HG03025 (cell line): ENCODE data around the gene SPEM3.
"Not testable (repeated sequence)": the region's sequence is repeated elsewhere in the genome, so short reads cannot be mapped to it uniquely, and the experiment has no call there.

ENCODE experiments used
- ATAC-seq: cut with Tn5 transposase; IDR thresholded peaks from one replicate; pipeline ENCODE4 v1.9.1; 2021; ENCODE audit warnings: mild to moderate bottlenecking, moderate library complexity; ENCODE audit not compliant: unreplicated experiment, low FRiP score

Gene SPEM3

DNA sequence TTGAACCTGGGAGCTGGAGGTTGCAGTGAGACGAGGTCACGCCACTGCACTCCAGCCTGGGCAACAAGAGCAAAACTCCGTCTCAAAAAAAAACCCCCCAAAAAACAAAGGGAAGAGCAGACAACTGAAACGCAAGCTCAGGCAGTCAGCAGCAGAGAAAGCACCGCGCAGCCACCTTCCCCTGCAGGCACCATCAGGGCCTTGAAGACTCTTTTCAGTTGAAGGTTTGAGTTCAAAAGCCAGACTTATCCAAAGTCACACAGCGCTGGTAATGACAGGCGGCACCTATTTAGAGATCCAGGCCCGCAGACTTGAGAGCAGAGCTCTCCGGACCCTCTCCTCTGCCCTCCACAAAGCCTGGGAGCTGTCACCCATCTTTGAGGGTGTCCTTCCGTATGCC is 39.6 kb downstream of the SPEM3 start:
- ATAC-seq: no peak

DNA sequence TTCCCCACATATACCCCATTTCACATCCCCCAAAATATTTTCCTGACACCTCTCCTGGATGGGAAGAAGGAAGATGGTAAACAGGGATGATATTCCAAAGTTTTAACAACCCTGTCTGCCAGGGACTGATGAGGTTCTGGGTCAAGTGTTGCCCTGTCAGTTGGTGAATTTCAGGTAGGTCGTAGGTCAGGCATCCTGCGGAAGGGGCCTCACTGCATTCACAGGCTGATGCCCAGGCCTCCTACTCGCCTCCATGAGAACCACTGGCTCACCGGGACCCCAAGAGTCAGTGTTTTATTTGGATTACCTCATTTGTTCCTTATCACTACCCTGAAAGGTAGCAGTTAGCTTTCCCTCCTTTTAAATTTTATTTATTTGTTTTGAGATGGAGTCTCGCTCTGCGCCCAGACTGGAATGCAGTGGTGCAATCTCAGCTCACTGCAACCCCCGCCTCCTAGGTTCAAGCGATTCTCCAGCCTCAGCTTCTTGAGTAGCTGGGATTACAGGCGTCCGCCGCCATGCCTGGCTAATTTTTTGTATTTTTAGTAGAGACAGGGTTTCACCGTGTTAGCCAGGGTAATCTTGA is 40.2 kb downstream of the SPEM3 start:
- ATAC-seq: no peak

DNA sequence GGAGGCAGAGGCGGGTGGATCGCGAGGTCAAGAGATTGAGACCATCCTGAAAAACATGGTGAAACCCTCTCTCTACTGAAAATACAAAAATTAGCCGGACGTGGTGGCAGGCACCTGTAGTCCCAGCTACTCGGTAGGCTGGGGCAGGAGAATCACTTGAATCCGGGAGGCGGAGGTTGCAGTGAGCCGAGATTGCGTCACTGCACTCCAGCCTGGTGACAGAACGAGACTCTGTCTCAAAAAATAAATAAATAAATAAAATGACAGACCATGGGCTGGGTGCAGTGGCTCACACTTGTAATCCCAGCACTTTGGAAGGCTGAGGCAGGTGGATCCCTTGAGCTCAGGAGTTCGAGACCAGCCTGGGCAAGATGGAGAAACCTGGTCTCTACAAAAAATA is 41.2 kb downstream of the SPEM3 start:
- ATAC-seq: not testable (repeated sequence)

DNA sequence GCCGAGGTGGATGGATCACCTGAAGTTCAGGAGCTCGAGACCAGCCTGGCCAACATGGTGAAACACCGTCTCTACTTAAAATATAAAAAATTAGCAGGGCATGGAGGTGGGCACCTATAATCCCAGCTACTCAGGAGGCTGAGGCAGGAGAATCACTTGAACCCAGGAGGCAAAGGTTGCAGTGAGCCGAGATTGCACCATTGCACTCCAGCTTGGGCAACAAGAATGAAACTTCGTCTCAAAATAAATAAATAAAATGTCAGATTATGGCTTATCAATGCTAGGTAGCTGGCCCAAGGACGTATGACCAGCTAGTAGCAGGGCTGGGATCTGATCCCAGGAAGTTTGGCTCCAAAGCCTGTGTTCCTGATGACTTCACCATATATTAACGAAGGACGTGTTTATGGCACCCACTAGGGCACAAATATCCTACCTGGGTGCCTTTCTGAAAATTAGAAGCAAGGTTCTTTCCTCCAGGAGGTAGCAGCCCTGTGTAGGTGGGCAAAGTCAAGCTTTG is 41.9 kb downstream of the SPEM3 start:
- ATAC-seq: not testable (repeated sequence)

DNA sequence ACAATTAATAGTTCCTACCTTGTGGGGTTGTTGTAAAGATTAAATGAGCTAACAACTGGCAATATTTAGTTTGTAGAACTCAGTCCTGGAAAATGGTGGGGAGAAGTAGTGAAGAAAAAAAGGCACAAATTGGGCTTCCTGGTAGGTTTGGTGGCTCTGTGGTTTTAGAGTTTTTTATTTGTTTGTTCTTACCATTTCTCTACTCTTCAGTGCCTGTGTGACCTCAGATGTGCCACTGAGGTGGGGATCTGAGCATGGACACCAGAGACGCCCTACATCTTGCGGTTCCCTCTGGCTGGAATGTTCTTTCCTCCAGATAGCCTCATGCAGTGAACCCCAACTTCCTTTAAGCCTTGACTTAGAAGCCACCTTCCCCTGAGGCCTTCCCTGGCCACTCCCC is 43.1 kb downstream of the SPEM3 start:
- ATAC-seq: no peak

DNA sequence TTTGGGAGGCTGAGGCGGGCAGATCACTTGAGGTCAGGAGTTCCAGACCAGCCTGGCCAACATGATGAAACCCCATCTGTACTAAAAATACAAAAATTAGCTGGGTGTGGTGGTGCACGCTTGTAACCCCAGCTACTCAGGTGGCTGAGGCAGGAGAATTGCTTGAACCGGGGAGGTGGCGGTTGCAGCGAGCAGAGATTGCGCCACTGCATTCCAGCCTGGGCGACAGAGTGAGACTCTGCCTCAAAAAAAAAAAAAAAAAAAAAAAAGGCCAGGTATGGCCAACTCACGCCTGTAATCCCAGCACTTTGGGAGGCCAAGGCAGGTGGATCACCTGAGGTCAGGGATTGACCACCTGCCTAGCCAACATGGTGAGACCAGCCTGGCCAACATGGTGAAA is 46.1 kb downstream of the SPEM3 start:
- ATAC-seq: not testable (repeated sequence)

DNA sequence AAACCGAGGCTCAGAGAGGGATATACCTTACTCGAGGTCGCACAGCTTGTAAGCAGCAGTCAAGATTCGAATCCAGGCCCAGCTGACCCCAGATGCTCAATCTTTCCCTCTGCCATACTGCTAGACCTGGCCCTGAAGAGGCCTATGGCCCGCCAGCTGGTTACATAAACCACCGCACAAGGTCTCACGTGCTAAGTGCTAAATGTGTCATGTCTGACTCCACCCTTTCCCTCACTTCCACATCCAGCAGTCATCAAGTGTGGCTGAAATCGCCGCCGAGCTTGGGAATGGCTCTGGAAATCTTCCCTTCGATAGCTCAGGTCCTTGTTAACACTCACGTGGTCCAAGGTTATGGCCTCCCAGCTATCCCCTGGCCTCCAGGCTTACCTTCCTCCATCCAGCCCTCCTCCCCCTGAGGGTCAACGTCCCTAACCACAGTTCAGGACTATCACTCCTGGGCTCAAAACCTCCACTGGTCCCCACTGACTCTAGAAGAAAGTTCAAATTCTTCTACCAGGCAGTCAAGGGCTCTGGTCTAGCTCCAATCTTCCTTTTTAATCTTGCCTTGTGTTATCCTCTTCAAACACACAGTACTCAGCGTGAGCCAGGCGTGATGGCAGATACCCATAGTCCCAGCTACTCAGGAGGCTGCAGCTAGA is 47.2 kb downstream of the SPEM3 start:
- no peak for ATAC-seq

DNA sequence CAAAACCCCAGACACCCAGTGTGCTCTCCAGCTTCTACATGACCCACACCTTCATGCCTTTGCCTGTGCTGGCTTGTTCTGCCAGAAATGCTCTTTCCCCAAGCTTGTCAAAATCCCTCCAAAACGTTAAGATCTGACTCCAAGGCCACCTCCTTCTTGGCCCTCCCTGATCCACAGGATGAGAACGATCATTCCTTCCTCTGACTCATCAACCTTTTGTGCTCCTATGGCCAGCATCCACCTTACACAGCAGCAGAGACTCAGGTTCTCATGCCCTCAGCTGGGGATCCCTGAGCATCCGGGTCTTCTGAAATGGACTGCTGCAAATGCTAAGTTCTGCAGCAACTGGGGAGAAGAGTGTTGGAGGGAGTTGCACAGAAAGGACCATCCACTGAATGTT is 47.8 kb downstream of the SPEM3 start:
- no peak for ATAC-seq

DNA sequence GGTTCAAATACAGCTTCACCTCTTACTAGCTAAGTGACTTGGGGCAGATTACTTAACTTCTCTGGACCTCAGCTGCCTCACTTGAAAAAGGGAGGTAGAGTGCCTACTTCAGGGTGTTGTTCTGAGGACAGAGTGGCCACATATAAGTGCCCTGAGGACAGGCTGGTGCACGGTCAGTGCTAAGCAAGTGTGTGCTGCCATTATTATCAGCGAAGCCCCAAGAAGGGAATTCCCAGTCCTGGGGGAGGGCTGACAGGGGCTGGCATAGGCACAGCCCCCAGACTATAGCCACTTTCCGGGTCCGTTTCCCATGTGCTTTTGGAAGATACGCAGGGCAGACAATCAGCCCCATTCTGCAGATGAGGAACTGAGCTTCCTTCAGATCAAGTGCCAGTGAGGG is 48.3 kb downstream of the SPEM3 start:
- ATAC-seq: no peak

DNA sequence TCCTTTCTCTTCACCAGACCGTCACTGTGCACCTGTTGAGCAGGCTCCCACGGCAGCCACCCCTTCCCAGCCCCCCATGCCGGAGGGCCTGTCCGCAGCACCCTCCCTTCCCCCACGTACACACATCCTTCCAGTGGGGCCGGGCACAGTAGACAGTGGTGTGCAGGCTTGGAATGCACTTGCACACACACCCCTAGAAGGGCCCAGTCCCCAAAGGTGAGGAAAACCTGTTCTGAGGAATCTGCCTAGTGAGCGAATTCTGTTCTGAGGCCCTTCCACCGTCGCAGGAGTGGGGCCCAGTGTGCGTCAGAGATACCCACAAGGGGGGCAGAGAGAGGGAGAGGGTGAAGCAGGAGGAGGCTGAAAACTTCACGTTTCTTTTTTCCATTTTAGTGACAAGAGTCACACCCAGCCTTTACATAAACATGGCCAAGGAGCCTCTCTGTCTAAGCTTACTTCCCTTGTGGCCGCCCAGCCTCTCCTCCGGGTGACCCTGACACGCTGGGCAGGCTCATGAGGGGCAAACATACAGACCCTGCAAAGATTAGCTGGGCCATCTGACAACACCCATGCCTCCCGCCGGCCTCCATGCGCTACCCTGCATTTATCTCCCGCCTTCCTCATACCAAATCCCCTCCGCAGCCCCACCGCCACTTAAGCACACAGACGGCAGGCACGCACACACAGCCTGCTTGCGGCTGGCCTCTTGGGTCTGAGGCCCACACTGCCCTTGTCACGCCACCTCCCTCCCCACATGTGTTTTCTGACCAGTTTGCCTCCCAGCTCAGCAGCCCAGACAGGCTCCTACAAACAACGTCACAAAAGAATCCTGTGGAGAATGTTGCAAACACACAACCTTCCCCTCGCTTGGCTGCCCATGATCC is 49.0 kb downstream of the SPEM3 start:
- no peak for ATAC-seq

DNA sequence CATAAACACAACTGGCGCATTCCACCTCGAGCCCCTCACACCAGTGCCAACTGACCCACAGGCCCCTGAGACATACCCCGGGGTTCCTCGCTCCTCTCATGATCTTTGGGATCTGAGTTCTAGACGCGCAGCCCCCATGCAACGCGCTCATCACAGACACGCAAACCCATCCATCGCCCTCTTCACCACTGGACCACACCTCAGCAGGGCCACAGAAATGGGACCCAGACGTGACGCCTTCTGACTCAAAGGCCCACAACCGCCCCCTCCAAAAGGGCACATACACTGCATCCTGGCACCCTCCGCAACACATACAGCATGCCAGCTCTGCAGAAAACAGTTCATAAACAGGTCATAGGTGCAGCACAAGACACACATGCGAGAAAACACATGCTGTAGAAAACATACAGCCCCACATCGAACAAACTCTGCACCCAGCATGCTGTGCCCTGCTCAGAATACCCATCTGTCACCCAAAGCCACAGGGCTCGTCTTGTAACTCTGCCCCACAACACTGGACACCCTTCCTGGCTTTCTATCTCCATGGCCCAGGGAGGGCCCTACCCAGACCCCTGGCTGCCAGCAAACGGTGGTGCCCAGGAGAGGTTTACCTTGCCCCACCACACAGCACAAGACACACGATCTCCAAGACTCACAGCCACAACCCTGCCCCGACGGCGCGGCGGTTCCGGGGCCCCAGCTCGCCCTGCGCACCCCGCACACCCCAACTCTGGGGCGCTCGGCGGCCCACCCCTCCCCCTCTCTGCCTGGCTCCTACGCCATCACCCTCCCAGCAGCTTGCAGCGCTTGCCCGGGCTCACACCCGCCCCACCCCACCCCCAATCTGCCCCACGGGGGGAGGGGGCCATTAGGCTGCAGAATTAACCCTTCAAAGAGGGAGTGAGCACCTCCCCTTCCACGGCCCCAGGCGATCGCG is 49.9 kb downstream of the SPEM3 start:
- ATAC-seq: no peak

DNA sequence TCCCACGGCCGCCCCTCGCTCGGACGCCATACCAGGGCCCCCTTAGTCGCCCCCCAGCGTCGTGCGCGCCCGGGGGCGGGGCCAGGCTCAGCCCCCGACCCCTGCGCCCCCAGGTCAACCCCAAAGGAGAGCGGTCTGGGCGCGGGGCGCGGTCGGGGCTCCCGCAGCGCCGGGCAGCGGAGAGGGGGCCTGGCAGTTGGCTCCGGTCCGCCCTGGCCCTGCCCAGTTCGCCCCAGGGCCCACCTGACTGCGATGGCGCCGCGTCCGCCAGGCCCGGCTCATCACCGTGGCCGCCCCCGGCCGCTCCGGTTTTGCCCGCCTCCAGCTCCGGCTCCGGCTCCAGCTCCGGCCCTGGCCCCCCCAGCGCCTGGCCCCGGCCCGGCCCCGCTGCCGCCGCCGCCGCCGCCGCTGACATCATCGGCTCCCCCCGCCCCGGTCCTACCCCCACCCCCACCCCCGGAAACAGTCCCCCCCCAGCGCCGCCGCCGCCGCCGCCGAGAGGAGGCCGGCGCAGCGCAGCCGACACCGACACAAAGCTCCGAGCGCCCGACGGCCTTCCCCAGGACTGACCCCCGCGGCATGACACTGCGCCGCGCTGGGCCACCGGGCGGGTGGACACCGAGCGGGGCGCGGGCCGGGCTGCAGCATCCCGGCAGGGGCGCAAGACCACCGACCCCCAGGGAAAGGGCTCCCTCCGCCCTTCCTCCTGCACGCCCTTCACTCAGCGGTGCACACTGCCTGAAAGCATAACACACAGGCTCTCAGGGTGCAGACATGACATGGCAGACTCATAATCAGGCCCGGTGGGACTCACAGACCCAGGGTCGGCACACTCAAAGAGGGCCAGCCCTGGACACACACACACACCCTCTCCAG is 50.8 kb downstream of the SPEM3 start, which contains the start of gene ZBTB4:
TSS of gene ZBTB4 (minus strand) at position 419 of the 876 bp plus-strand sequence. CDS start 12,830 bp downstream, outside the sequence.
- no peak for ATAC-seq

DNA sequence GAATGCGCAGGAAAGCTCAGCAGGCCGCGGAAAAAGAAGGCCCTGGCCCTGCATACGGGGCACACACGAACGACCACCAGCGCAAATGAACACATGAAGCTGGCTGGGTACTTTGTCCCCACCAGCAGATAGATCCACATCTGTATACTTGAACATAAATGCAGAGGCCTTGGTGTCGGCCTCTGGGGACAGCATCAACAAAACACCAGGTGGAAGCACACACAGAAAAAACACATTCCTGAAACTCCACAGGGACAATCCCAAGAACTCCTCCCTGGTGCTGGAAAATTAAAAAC is 51.4 kb downstream of the SPEM3 start:
- no peak for ATAC-seq

DNA sequence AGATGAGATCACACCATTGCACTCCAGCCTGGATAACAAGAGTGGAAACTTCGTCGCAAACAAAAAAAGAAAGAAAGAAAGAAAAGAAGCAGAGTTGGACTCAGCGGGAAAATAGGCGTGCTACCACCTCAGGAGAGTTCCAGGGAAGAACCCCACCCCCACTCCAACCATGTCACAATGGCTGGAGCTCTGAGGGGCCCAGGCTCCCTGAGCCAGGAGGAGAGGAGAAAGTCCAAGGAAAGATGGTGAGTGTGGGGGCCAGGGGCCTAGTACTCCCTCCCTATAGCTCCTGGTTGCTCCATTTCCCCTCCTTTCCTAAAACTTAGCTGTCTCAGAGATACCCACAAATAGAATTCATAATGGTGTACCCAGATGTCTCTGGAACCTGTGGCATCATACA is 52.6 kb downstream of the SPEM3 start, which contains the start of gene SLC35G6:
TSS of gene SLC35G6 (plus strand) at position 172 of the 400 bp plus-strand sequence. CDS start at position 243, 71 bp downstream.
- not testable (repeated sequence) for ATAC-seq

DNA sequence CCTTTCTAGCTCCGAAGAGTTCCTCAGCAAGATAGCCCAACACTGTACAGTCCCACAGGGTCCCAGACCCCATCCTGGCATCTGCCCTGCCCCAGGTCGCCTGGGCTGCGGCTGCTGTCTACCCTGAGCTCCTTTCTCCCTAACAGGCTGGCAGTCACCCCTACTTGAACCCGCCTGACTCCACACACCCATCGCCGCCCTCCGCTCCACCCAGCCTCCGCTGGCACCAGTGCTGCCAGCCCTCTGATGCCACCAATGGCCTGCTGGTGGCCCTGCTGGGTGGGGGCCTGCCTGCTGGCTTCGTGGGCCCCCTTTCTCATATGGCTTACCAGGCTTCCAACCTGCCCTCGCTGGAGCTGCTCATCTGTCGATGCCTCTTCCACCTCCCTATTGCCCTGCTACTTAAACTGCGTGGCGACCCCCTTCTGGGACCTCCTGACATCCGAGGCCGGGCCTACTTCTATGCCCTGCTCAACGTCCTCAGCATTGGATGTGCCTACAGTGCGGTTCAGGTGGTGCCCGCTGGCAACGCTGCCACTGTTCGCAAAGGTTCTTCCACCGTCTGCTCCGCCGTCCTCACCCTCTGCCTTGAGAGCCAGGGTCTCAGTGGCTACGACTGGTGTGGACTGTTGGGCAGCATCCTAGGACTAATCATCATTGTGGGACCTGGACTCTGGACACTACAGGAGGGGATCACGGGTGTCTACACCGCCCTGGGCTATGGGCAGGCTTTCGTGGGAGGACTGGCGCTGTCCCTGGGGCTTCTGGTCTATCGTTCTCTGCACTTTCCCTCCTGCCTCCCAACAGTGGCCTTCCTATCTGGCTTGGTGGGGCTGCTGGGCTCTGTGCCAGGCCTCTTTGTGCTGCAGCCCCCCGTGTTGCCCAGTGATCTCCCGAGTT is 53.4 kb downstream of the SPEM3 start:
- ATAC-seq: not testable (repeated sequence)
